CD14-positive monocyte (primary cell): ENCODE data around the gene BCAT1. TPM values are rescaled to one million over a fixed set of nuclear protein-coding genes. Genes with fewer than 3 reads are reported as not detected.

Source experiments
- DNase-seq, 3 donors: peaks; one replicate each; pipeline ENCODE4 v3.0.0-alpha.2; 2011 to 2022
- H2AFZ ChIP-seq: 2 replicates; pipeline ENCODE4 v1.6.0; 2012; ENCODE audit warnings: mild to moderate bottlenecking, low read depth, low read length, inconsistent platforms; ENCODE audit not compliant: insufficient read depth, poor library complexity, severe bottlenecking
- H3K27ac ChIP-seq, 2 donors: 1 replicate in 1 of 2; 2 replicates in 1 of 2; pipeline ENCODE4 v1.5.1; 2012 to 2013; ENCODE audit warnings: low read length in 2 of 2, control low read depth in 1 of 2, inconsistent platforms in 1 of 2, low read depth in 1 of 2, mild to moderate bottlenecking in 1 of 2
- H3K27me3 ChIP-seq, 2 donors: one replicate each; pipeline versions ENCODE4 v1.6.0 to v1.6.1; 2011 to 2013; ENCODE audit warnings: low read length in 2 of 2; ENCODE audit not compliant: control insufficient read depth in 2 of 2, insufficient read depth in 2 of 2
- H3K36me3 ChIP-seq, 2 donors: replicated peaks in 1 of 2; 1 replicate in 1 of 2; 2 replicates in 1 of 2; pipeline versions ENCODE4 v1.5.1 to v1.6.1; 2012 to 2013; ENCODE audit warnings: low read length in 2 of 2, control low read depth in 1 of 2, inconsistent platforms in 1 of 2, mild to moderate bottlenecking in 1 of 2; ENCODE audit not compliant: insufficient read depth in 2 of 2, control insufficient read depth in 1 of 2
- H3K4me1 ChIP-seq, 2 donors: 1 replicate in 1 of 2; 2 replicates in 1 of 2; pipeline versions ENCODE4 v1.5.1 to v1.6.1; 2012 to 2013; ENCODE audit warnings: low read length in 2 of 2, control low read depth in 1 of 2, inconsistent platforms in 1 of 2, mild to moderate bottlenecking in 1 of 2, moderate library complexity in 1 of 2; ENCODE audit not compliant: insufficient read depth in 2 of 2, control insufficient read depth in 1 of 2
- H3K4me2 ChIP-seq: replicated peaks from 2 replicates; pipeline ENCODE3; 2012; ENCODE audit warnings: low read length, moderate library complexity, mild to moderate bottlenecking; ENCODE audit not compliant: poor library complexity, severe bottlenecking; ENCODE audit errors: extremely low read depth
- H3K4me3 ChIP-seq, 3 experiments: fragments of 200-600 bp in 1 of 3; sonication (generic) in 1 of 3; replicated peaks in 1 of 3; 1 replicate in 2 of 3; 2 replicates in 1 of 3; pipeline ENCODE4 v1.5.1; 2011 to 2013; ENCODE audit warnings: low read length in 3 of 3, mild to moderate bottlenecking in 3 of 3, control low read depth in 2 of 3, low read depth in 2 of 3, inconsistent platforms in 1 of 3, moderate library complexity in 1 of 3
- H3K79me2 ChIP-seq: 2 replicates; pipeline ENCODE4 v1.6.0; 2012; ENCODE audit warnings: mild to moderate bottlenecking, control low read depth, inconsistent platforms, low read length, moderate library complexity; ENCODE audit not compliant: insufficient read depth
- H3K9ac ChIP-seq: 2 replicates; pipeline ENCODE4 v1.6.0; 2017; ENCODE audit warnings: low read length, mild to moderate bottlenecking; ENCODE audit not compliant: insufficient read depth, poor library complexity, severe bottlenecking
- H3K9me3 ChIP-seq, 2 donors: replicated peaks in 1 of 2; 1 replicate in 1 of 2; 2 replicates in 1 of 2; pipeline versions ENCODE4 v1.5.1 to v1.6.1; 2012 to 2013; ENCODE audit warnings: low read length in 2 of 2, control low read depth in 1 of 2; ENCODE audit not compliant: control insufficient read depth in 1 of 2, insufficient read depth in 1 of 2
- H4K20me1 ChIP-seq: 2 replicates; pipeline ENCODE4 v1.6.0; 2012; ENCODE audit warnings: mild to moderate bottlenecking, low read length, control low read depth, moderate library complexity; ENCODE audit not compliant: insufficient read depth
- H3K27ac Mint-ChIP-seq, 7 donors: one replicate each; pipeline ENCODE4 v1.8.0; 2020; ENCODE audit warnings: mild to moderate bottlenecking in 7 of 7, mixed read lengths in 7 of 7, moderate library complexity in 6 of 7, inconsistent platforms in 2 of 7
- H3K27me3 Mint-ChIP-seq, 3 donors: one replicate each; pipeline ENCODE4 v1.8.0; 2021 to 2022; ENCODE audit warnings: low read depth in 3 of 3, mild to moderate bottlenecking in 3 of 3, mixed read lengths in 3 of 3, moderate library complexity in 3 of 3, inconsistent platforms in 1 of 3
- H3K36me3 Mint-ChIP-seq, 2 donors: one replicate each; pipeline ENCODE4 v1.8.0; 2020; ENCODE audit warnings: mixed read lengths in 2 of 2, inconsistent platforms in 1 of 2, mild to moderate bottlenecking in 1 of 2
- H3K4me1 Mint-ChIP-seq: one replicate; pipeline ENCODE4 v1.8.0; 2020; ENCODE audit warnings: mild to moderate bottlenecking, mixed read lengths
- H3K4me3 Mint-ChIP-seq, 2 donors: one replicate each; pipeline ENCODE4 v1.8.0; 2020; ENCODE audit warnings: mild to moderate bottlenecking in 2 of 2, mixed read lengths in 2 of 2, moderate library complexity in 1 of 2
- H3K9me3 Mint-ChIP-seq, 7 donors: one replicate each; pipeline ENCODE4 v1.8.0; 2020 to 2022; ENCODE audit warnings: mixed read lengths in 7 of 7, mild to moderate bottlenecking in 6 of 7, moderate library complexity in 6 of 7, inconsistent platforms in 2 of 7
- CTCF ChIP-seq: fragments of 200-600 bp; IDR thresholded peaks from one replicate; pipeline ENCODE4 v1.8.0; 2022; ENCODE audit warnings: antibody characterized with exemption, mild to moderate bottlenecking
- WGBS: methylation state at CpG from one replicate; pipeline ENCODE4 v1.1.5; 2013; ENCODE audit warnings: missing lambda C conversion rate; ENCODE audit not compliant: insufficient coverage; 5-methylcytosine and 5-hydroxymethylcytosine counted together
- intact Hi-C, 2 donors: fragments of 100-400 bp; cut with micrococcal nuclease; formaldehyde crosslinking; loops; one replicate each; pipeline versions ENCODE4 v1.15.0 to v1.15.1; 2023
- polyA plus RNA-seq, 3 donors: library from polyadenylated mRNA; depleted of rRNA in 1 of 3; unstranded in 2 of 3; stranded (reverse) in 1 of 3; fragments of 300-500 nt in 2 of 3; fragments of >200 nt in 1 of 3; fragmentation: Illumina TruSeq in 2 of 3; gene quantifications; 1 replicate in 2 of 3; 2 replicates in 1 of 3; pipeline ENCODE4 v1.2.3, GENCODE V29; 2012 to 2021

BCAT1 gene
- polyA plus RNA-seq, 3 donors, result 3.5 to 16.9 (median 15.2) TPM

- no CpG with 5 or more reads among the region's 3 CpGs for WGBS
- H3K27me3 Mint-ChIP-seq, result peaks cover 0 to 2% (median 0%) of the 10 kb centered on the region in 3 donors
- no peak for TF ChIP-seq CTCF
- DNase-seq, result no peak
- intact Hi-C loops, result loop anchor here in 1 of 2 donors (10.0 kb wide), 1 partner anchor 1565 kb away; no protein-coding TSS in a partner anchor
- no peak overlapping the region for H3K4me3 Mint-ChIP-seq
- Histone ChIP-seq H3K79me2 (no peaks in the 10 kb centered on the region), H3K4me2 (no peak overlapping the region), H3K4me1 (no peaks in the 10 kb centered on the region), H3K27me3 (no peaks in the 10 kb centered on the region), H3K36me3 (no peaks in the 10 kb centered on the region), H3K4me3 (no peak overlapping the region), H4K20me1 (no peaks in the 10 kb centered on the region), H3K9ac (no peak overlapping the region), H3K9me3 (no peaks in the 10 kb centered on the region), H2AFZ (no peak overlapping the region), H3K27ac (no peak overlapping the region)
- peaks cover 0 to 10% (median 6%) of the 10 kb centered on the region in 7 donors for H3K9me3 Mint-ChIP-seq
- no peaks in the 10 kb centered on the region for H3K36me3 Mint-ChIP-seq
- no peaks in the 10 kb centered on the region for H3K4me1 Mint-ChIP-seq
- no peak overlapping the region for H3K27ac Mint-ChIP-seq
Measured at GRCh38 chr12:24769682-24770081, 179.2 kb downstream of the BCAT1 start.

- no peak overlapping the region for H3K27ac Mint-ChIP-seq
- H3K9ac ChIP-seq, result no peak overlapping the region
- H3K27me3 Mint-ChIP-seq, result no peaks in the 10 kb centered on the region
- no peak for DNase-seq
- H3K27ac ChIP-seq, result no peak overlapping the region
- H3K4me3 ChIP-seq, result no peak overlapping the region
- H3K36me3 Mint-ChIP-seq, result no peaks in the 10 kb centered on the region
- no peaks in the 10 kb centered on the region for H3K4me1 ChIP-seq
- no peak overlapping the region for H2AFZ ChIP-seq
- no peak overlapping the region for H3K4me3 Mint-ChIP-seq
- intact Hi-C loops, result no loop called here
- H3K79me2 ChIP-seq, result no peaks in the 10 kb centered on the region
- TF ChIP-seq CTCF, result no peak
- H3K9me3 ChIP-seq, result no peaks in the 10 kb centered on the region
- no peaks in the 10 kb centered on the region for H4K20me1 ChIP-seq
- peaks cover 0 to 12% (median 6%) of the 10 kb centered on the region in 7 donors for H3K9me3 Mint-ChIP-seq
- no peak overlapping the region for H3K4me2 ChIP-seq
- H3K36me3 ChIP-seq, result no peaks in the 10 kb centered on the region
- no peaks in the 10 kb centered on the region for H3K4me1 Mint-ChIP-seq
- H3K27me3 ChIP-seq, result no peaks in the 10 kb centered on the region
Measured at GRCh38 chr12:24768415-24768814, 180.5 kb downstream of the BCAT1 start.
